Mononuclear cell (primary cell): ENCODE measurements around the gene PLCG1. TPM values are rescaled to one million over a fixed set of nuclear protein-coding genes. Genes with fewer than 3 reads are reported as not detected.

Experiments used
- H3K27me3 ChIP-seq: 2 replicates; pipeline ENCODE4 v1.6.0; 2011; ENCODE audit warnings: low read length, control low read depth; ENCODE audit not compliant: insufficient read depth
- H3K4me1 ChIP-seq: 2 replicates; pipeline ENCODE4 v1.5.1; 2011; ENCODE audit warnings: mild to moderate bottlenecking, low read length, control low read depth; ENCODE audit not compliant: insufficient read depth
- H3K4me3 ChIP-seq: 2 replicates; pipeline ENCODE4 v1.5.1; 2011; ENCODE audit warnings: mild to moderate bottlenecking, low read length, moderate library complexity
- H3K9me3 ChIP-seq: 2 replicates; pipeline ENCODE4 v1.5.1; 2011; ENCODE audit warnings: low read depth, mild to moderate bottlenecking, control low read depth, low read length
- total RNA-seq: library from RNA; depleted of rRNA; stranded (reverse); fragments of >200 nt; gene quantifications from one replicate; pipeline ENCODE4 v1.2.3, GENCODE V29; 2012

Gene PLCG1
- total RNA-seq, 1 donor, result 115 TPM

GRCh38 chr20:41166201-41167117 lies 29.1 kb downstream of the PLCG1 start:
- Histone ChIP-seq H3K9me3 (no peaks in the 10 kb centered on the region), H3K4me3 (no peak overlapping the region), H3K4me1 (peaks cover 12% of the 10 kb centered on the region), H3K27me3 (no peaks in the 10 kb centered on the region)

GRCh38 chr20:41167118-41167470 lies 29.8 kb downstream of the PLCG1 start:
- no peaks in the 10 kb centered on the region for H3K27me3 ChIP-seq
- H3K9me3 ChIP-seq, result no peaks in the 10 kb centered on the region
- peaks cover 7% of the 10 kb centered on the region for H3K4me1 ChIP-seq
- no peak overlapping the region for H3K4me3 ChIP-seq

GRCh38 chr20:41167481-41168253 lies 30.3 kb downstream of the PLCG1 start:
- Histone ChIP-seq H3K9me3 (no peaks in the 10 kb centered on the region), H3K27me3 (no peaks in the 10 kb centered on the region), H3K4me1 (peaks cover 7% of the 10 kb centered on the region), H3K4me3 (no peak overlapping the region)

- H3K4me1 ChIP-seq, result peaks cover 7% of the 10 kb centered on the region
- no peak overlapping the region for H3K4me3 ChIP-seq
- no peaks in the 10 kb centered on the region for H3K9me3 ChIP-seq
- H3K27me3 ChIP-seq, result no peaks in the 10 kb centered on the region
Observed at GRCh38 chr20:41168281-41169161, 31.2 kb downstream of the PLCG1 start.

- Histone ChIP-seq H3K4me1 (peaks cover 7% of the 10 kb centered on the region), H3K27me3 (no peaks in the 10 kb centered on the region), H3K9me3 (no peaks in the 10 kb centered on the region), H3K4me3 (no peak overlapping the region)
Observed at GRCh38 chr20:41169162-41169690, 31.9 kb downstream of the PLCG1 start.

- Histone ChIP-seq H3K4me3 (no peak overlapping the region), H3K27me3 (no peaks in the 10 kb centered on the region), H3K9me3 (no peaks in the 10 kb centered on the region), H3K4me1 (peaks cover 7% of the 10 kb centered on the region)
Observed at GRCh38 chr20:41169791-41170351, 32.5 kb downstream of the PLCG1 start.

- Histone ChIP-seq H3K4me1 (peaks cover 7% of the 10 kb centered on the region), H3K4me3 (no peak overlapping the region), H3K27me3 (no peaks in the 10 kb centered on the region), H3K9me3 (no peaks in the 10 kb centered on the region)
Observed at GRCh38 chr20:41170386-41171105, 33.2 kb downstream of the PLCG1 start.

- Histone ChIP-seq H3K4me1 (peaks cover 7% of the 10 kb centered on the region), H3K4me3 (no peak overlapping the region), H3K9me3 (no peaks in the 10 kb centered on the region), H3K27me3 (no peaks in the 10 kb centered on the region)
Observed at GRCh38 chr20:41171736-41172295, 34.5 kb downstream of the PLCG1 start.

- Histone ChIP-seq H3K4me3 (no peak overlapping the region), H3K9me3 (no peaks in the 10 kb centered on the region), H3K4me1 (peaks cover 6% of the 10 kb centered on the region), H3K27me3 (no peaks in the 10 kb centered on the region)
Observed at GRCh38 chr20:41172296-41173140, 35.2 kb downstream of the PLCG1 start.

GRCh38 chr20:41173161-41173721 lies 35.9 kb downstream of the PLCG1 start:
- Histone ChIP-seq H3K4me3 (no peak overlapping the region), H3K9me3 (no peaks in the 10 kb centered on the region)

GRCh38 chr20:41173791-41174341 lies 36.5 kb downstream of the PLCG1 start:
- H3K4me1 ChIP-seq, result no peaks in the 10 kb centered on the region
- no peaks in the 10 kb centered on the region for H3K9me3 ChIP-seq
- H3K27me3 ChIP-seq, result no peaks in the 10 kb centered on the region
- no peak overlapping the region for H3K4me3 ChIP-seq

More at GRCh38 chr20:41173161-41173721, 35.9 kb downstream of the PLCG1 start:
- Histone ChIP-seq H3K4me1 (no peaks in the 10 kb centered on the region), H3K27me3 (no peaks in the 10 kb centered on the region)

GRCh38 chr20:41174373-41174772 lies 37.0 kb downstream of the PLCG1 start:
- Histone ChIP-seq H3K4me3 (no peak overlapping the region), H3K27me3 (no peaks in the 10 kb centered on the region), H3K4me1 (no peaks in the 10 kb centered on the region), H3K9me3 (no peaks in the 10 kb centered on the region)
